ENCODE data around the gene SLC22A5.

Gene SLC22A5

GRCh38 chr5:132365213-132365612, 4.3 kb upstream of the SLC22A5 start:
- DNase-seq, result no peak

- DNase-seq, result no peak
Observed at GRCh38 chr5:132368186-132368585, 1.3 kb upstream of the SLC22A5 start.

- DNase-seq, result no peak
Observed at GRCh38 chr5:132369007-132369473, 470 bp upstream of the SLC22A5 start.

GRCh38 chr5:132370181-132370970, 866 bp downstream of the SLC22A5 start:
- no peak for DNase-seq

- peak in 3 of 51 donors; percentile 28 to 37 (median 29) for DNase-seq
Observed at GRCh38 chr5:132370971-132371602, 1.6 kb downstream of the SLC22A5 start.

GRCh38 chr5:132371603-132371994, 2.1 kb downstream of the SLC22A5 start:
- peak in 1 of 51 donors; percentile 29 for DNase-seq

GRCh38 chr5:132372127-132372526, 2.6 kb downstream of the SLC22A5 start:
- DNase-seq, result no peak

GRCh38 chr5:132372542-132372941, 3.0 kb downstream of the SLC22A5 start:
- DNase-seq, result no peak

- no peak for DNase-seq
Observed at GRCh38 chr5:132375957-132376356, 6.4 kb downstream of the SLC22A5 start.

GRCh38 chr5:132376694-132377641, 7.5 kb downstream of the SLC22A5 start:
- DNase-seq, result peak in 34 of 51 donors; percentile 11 to 81 (median 54)

GRCh38 chr5:132377738-132378137, 8.2 kb downstream of the SLC22A5 start:
- no peak for DNase-seq

GRCh38 chr5:132378580-132378979, 9.1 kb downstream of the SLC22A5 start:
- no peak for DNase-seq

- DNase-seq, result no peak
Observed at GRCh38 chr5:132380047-132380446, 10.5 kb downstream of the SLC22A5 start.

- no peak for DNase-seq
Observed at GRCh38 chr5:132380741-132381140, 11.2 kb downstream of the SLC22A5 start.

- no peak for DNase-seq
Observed at GRCh38 chr5:132381614-132382013, 12.1 kb downstream of the SLC22A5 start.

- no peak for DNase-seq
Observed at GRCh38 chr5:132383261-132383660, 13.8 kb downstream of the SLC22A5 start.

GRCh38 chr5:132383984-132384383, 14.5 kb downstream of the SLC22A5 start:
- DNase-seq, result no peak

- no peak for DNase-seq
Observed at GRCh38 chr5:132384506-132385050, 15.1 kb downstream of the SLC22A5 start.

GRCh38 chr5:132385326-132386105, 16.0 kb downstream of the SLC22A5 start:
- peak in 31 of 51 donors; percentile 9 to 75 (median 44) for DNase-seq

GRCh38 chr5:132386644-132387286, 17.3 kb downstream of the SLC22A5 start:
- DNase-seq, result peak in 41 of 51 donors; percentile 15 to 76 (median 50)

All from hypothalamus (tissue), 51 donors.